Fibroblast of pulmonary artery (primary cell): ENCODE measurements around the gene TYK2.
A peak's percentile ranks its signal among the peaks of the same experiment; 100 is the strongest.
"Not testable (repeated sequence)": the region's sequence is repeated elsewhere in the genome, so short reads cannot be mapped to it uniquely, and the experiment has no call there.

ENCODE experiments used
- DNase-seq: peaks from one replicate; pipeline ENCODE4 v3.0.0-alpha.2; 2010; ENCODE audit warnings: low read depth
- H3K4me3 ChIP-seq: replicated peaks from 2 replicates; pipeline ENCODE4 v1.5.1; 2011; ENCODE audit warnings: low read depth, mild to moderate bottlenecking, control low read depth, low read length, moderate library complexity
- CTCF ChIP-seq: IDR thresholded peaks from 2 replicates; pipeline ENCODE4 v1.5.1; 2011; ENCODE audit warnings: mild to moderate bottlenecking, control low read depth, low read length, inconsistent platforms; ENCODE audit errors: missing control alignments

The TYK2 gene

GRCh38 chr19:10406191-10406590 lies 25.8 kb upstream of the TYK2 start:
- no peak for DNase-seq
- TF ChIP-seq CTCF, result no peak
- no peak overlapping the region for H3K4me3 ChIP-seq

GRCh38 chr19:10404888-10405820 lies 24.8 kb upstream of the TYK2 start:
- no peak for DNase-seq
- peak overlapping the region; percentile 100 for H3K4me3 ChIP-seq
- no peak for TF ChIP-seq CTCF

GRCh38 chr19:10403137-10404021 lies 23.0 kb upstream of the TYK2 start, which contains the start of gene CDC37:
TSS of gene CDC37 (minus strand) at chr19:10403542. CDS start at chr19:10403479, 63 bp downstream.
- TF ChIP-seq CTCF, result no peak
- peak within 1 kb of the TSS; percentile 100 for H3K4me3 ChIP-seq
- DNase-seq, result peak; percentile 98

GRCh38 chr19:10402441-10403038 lies 22.2 kb upstream of the TYK2 start:
- peak overlapping the region; percentile 100 for H3K4me3 ChIP-seq
- no peak for TF ChIP-seq CTCF
- peak; percentile 55 for DNase-seq

- no peak for DNase-seq
- no peak overlapping the region for H3K4me3 ChIP-seq
- no peak for TF ChIP-seq CTCF
Measured at GRCh38 chr19:10399878-10400277, 19.5 kb upstream of the TYK2 start.

GRCh38 chr19:10399340-10399739 lies 19.0 kb upstream of the TYK2 start:
- DNase-seq, H3K4me3 ChIP-seq: not testable (repeated sequence)

GRCh38 chr19:10398819-10399218 lies 18.4 kb upstream of the TYK2 start:
- DNase-seq, result no peak
- TF ChIP-seq CTCF, result no peak
- no peak overlapping the region for H3K4me3 ChIP-seq
